ENCODE results near the gene PIR. TPM values are rescaled to one million over a fixed set of nuclear protein-coding genes. Genes with fewer than 3 reads are reported as not detected.

PIR gene
- total and polyA plus RNA-seq, 9 of the 15 experiments (the other 6 are each of a cell fraction or from before 2014, with no cell fraction given), result 7.5 to 29.8 (median 11.5) TPM

GRCh38 chrX:15515931-15516330 is 22.8 kb upstream of the PIR start (continued):
- no peak for TF ChIP-seq PCBP2 (IDR thresholded peaks at IDR 0.05; ENCODE audit: low read depth, low read length, poor library complexity, severe bottlenecking)
- peak; percentile 72; the same call in 1 of the 2 replicates for TF ChIP-seq ZNF766 (CRISPR knock-in tag; conservative IDR thresholded peaks at IDR 0.05)
- no peak for TF ChIP-seq ZNF174 (CRISPR knock-in tag; IDR thresholded peaks at IDR 0.05)
- peak; percentile 63; the same call in 1 of the 2 replicates for TF ChIP-seq NCOA1 (IDR thresholded peaks at IDR 0.05; ENCODE audit: low read depth)
- TF ChIP-seq NFIC (IDR thresholded peaks at IDR 0.05), result peak; percentile 92
- no peak for TF ChIP-seq E2F3 (CRISPR knock-in tag; IDR thresholded peaks at IDR 0.05)
- TF ChIP-seq CBX1 (IDR thresholded peaks at IDR 0.05; ENCODE audit: low read depth), result no peak
- TF ChIP-seq BRD9 (IDR thresholded peaks at IDR 0.05; ENCODE audit: low read depth, partially characterized antibody), result no peak
- TF ChIP-seq E2F8 (IDR thresholded peaks at IDR 0.05; ENCODE audit: low read depth, partially characterized antibody), result no peak
- TF ChIP-seq TEAD4 (IDR thresholded peaks at IDR 0.05; ENCODE audit: low read length), result peak; percentile 92
- TF ChIP-seq TEAD4 (CRISPR knock-in tag; IDR thresholded peaks at IDR 0.05; ENCODE audit: borderline replicate concordance), result no peak
- TF ChIP-seq ZBTB40 (IDR thresholded peaks at IDR 0.05), result 0 out of 2 replicates have a peak, but pooled peaks have one; percentile 47
- TF ChIP-seq ZBTB40 (CRISPR knock-in tag; IDR thresholded peaks at IDR 0.05), result no peak
- peak; percentile 76 for TF ChIP-seq POLR2AphosphoS5 (IDR thresholded peaks at IDR 0.05; ENCODE audit: control insufficient read depth, insufficient read depth, low read depth, low read length)
- 0 out of 2 replicates have a peak, but pooled peaks have one; percentile 29 for TF ChIP-seq NR2C1 (IDR thresholded peaks at IDR 0.05)
- 0 out of 2 replicates have a peak, but pooled peaks have one; percentile 37 for TF ChIP-seq NR2C1 (tag; IDR thresholded peaks at IDR 0.05)
- peak; percentile 92 for TF ChIP-seq NCOR1 (IDR thresholded peaks at IDR 0.05)
- 0 out of 2 replicates have a peak, but pooled peaks have one; percentile 6 for TF ChIP-seq PKNOX1 (IDR thresholded peaks at IDR 0.05)
